CD4-positive, alpha-beta T cell treated with Interleukin-21 for 1 hour (primary cell): Measurements from ENCODE around the gene DHX40.
"Not testable (repeated sequence)": the region's sequence is repeated elsewhere in the genome, so short reads cannot be mapped to it uniquely, and the experiment has no call there.

Experiments
- DNase-seq: peaks from one replicate; pipeline ENCODE4 v3.0.0-alpha.2; 2020

Gene DHX40

DNA sequence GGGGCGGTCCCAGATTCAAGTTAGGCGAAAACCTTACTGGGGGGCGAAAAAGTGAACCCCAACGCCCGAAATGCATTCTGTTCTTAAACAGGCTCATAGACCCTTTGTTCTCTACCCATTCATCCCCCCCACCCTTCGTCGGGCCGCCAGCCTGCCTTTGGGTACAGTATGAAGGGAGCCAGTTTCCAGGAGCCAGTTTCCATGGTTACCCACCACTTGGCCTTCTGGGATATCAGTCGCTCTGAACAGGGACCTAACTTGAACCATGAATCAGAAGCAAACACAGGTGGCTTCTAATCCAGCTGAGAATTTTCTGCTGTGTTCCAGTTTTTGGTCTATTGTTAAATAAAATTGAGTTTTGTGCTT is 532 bp downstream of the DHX40 start:
- DNase-seq: peak; percentile 76

DNA sequence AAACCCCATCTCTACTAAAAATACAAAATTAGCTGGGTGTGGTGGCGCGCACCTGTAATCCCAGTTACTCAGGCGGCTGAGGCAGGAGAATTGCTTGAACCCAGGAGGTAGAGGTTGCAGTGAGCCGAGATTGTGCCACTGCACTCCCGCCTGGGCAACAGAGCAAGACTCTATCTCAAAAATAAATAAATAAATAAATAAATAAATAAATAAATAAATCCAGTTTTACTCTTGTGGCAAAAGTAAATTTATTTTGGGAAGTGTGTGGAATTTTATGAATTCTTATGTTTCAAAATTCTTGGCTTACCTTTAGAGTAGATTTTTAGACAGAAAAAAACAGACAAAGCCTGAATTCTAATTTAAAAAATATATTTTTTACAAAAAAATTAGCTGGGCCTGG is 3.7 kb downstream of the DHX40 start:
- DNase-seq: not testable (repeated sequence)

DNA sequence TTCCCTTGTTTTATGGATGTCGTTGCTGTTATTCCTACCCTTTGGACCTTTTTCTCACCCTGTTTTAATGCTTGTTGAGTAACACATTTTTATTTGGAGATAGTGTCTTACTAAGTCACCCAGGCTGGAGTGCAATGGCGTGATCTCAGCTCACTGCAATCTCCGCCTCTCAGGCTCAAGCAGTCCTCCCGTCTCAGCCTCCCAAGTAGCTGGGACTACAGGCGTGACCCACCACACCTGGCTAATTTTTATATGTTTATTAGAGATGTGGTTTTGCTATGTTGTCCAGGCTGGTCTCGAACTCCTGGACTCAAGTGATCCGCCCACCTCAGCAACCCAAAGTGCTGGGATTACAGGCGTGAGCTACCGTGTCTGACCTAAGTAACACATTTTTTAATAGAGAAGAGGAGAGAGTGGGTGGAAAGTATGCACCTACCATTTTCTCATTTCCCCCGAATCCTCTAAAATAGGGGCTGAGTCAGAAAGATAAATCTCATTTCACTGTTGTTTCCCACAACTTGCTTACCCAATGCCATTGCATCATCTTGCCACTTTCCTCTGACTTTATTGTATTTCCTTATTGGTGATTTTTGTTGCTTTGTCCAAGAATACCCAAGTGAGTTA is 7.0 kb downstream of the DHX40 start:
- no peak for DNase-seq

DNA sequence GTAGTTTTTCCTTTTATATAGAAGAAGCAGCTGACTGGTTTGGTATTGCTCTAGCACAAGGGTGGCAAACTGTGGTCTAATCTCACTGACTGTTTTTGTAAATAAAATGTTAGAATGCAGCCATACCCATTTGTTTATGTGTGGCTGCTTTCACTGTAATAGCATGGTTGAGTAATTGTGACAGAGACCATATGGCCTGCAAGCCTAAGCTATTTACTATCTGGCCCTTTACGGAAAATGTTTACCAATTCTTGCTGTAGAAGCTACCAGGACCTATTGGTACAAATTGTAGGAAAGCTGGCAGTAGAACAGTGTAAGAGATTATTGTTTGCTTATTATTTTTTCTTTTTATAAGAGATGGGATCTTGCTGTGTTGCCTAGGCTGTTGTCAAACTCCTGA is 18.8 kb downstream of the DHX40 start:
- DNase-seq: not testable (repeated sequence)

DNA sequence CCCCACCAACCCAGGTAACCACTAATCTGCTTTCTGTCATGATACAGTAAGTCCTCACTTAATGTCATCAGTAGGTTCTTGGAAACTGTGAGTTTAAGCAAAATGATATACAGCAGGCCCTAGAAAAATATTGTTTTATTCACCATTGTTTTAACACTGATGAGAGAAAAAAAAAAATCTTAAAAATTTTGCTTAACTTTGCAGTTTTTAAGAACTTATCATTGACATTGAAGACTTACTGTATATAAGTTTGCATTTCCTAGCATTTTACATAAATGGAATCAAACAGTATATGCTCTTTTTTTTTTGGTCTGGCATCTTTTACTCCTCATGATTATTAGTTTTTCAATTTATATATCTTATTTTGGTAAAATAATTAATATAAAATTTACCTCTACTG is 34.8 kb downstream of the DHX40 start:
- DNase-seq: no peak

DNA sequence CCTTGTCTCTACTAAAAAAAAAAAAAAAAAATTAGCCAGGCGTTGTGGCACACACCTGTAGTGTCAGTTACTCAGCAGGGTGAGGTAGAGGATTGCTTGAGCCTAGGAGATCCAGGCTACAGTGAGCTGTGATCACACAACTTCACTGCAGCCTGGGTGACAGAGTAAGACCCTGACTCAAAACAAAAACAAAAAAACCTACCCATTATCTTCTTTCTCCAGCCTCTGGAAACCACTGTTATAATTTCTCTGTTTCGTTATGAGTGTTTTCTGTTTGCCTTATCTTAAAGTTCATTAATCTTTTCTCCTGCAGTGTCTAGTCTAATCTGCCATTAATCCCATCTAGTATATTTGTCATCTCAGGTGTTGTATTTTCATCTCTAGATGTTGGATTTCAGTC is 35.7 kb downstream of the DHX40 start:
- DNase-seq: no peak

GRCh38 chr17:59607061-59607460 is 41.7 kb downstream of the DHX40 start:
- DNase-seq: no peak

- DNase-seq: peak; percentile 30
These were observed 42.5 kb downstream of the DHX40 start for GRCh38 chr17:59607817-59608403.

- no peak for DNase-seq
These were observed 46.1 kb downstream of the DHX40 start for GRCh38 chr17:59611503-59611902.

DNA sequence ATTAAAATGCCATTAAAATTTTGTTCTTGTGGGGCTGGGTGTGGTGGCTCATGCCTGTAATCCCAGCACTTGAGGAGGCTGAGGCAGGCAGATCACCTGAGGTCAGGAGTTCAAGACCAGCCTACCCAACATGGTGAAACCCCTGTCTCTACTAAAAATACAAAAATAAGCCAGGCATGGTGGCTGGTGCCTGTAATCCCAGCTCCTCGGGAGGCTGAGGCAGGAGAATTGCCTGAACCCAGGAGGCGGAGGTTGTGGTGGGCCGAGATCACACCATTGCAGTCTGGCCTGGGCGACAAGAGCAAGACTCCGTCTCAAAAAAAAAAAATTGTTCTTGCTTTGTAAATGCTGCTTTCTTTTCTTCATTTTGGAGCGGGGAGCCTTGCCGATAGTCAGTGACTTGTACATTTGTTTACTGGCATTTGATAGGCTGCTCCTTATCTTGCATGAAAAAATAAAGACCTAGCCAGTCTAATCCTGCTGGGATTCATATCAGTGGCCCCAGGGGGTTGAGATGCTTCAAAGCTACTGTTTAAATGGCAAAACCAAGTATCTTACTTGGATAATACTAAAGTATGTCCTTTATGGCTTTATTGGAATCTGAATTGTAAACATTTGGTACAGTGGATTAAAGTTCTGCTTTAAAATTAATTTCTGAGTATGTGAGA is 51.0 kb downstream of the DHX40 start:
- no peak for DNase-seq

GRCh38 chr17:59617156-59617732 is 51.8 kb downstream of the DHX40 start:
- no peak for DNase-seq

DNA sequence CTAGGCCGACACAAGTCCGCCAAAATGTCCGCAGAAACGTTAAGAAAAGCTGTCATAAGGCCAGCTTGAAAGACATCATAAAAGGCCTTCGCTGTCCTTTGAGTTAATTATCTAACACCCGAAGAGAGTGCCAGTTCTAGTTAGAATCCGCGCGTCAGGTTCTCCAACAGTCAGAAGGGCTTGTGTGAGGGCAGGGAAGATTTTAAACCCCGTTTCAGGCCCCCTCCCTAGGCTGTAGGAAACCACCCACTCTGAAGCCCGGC is 53.6 kb downstream of the DHX40 start:
- no peak for DNase-seq

DNA sequence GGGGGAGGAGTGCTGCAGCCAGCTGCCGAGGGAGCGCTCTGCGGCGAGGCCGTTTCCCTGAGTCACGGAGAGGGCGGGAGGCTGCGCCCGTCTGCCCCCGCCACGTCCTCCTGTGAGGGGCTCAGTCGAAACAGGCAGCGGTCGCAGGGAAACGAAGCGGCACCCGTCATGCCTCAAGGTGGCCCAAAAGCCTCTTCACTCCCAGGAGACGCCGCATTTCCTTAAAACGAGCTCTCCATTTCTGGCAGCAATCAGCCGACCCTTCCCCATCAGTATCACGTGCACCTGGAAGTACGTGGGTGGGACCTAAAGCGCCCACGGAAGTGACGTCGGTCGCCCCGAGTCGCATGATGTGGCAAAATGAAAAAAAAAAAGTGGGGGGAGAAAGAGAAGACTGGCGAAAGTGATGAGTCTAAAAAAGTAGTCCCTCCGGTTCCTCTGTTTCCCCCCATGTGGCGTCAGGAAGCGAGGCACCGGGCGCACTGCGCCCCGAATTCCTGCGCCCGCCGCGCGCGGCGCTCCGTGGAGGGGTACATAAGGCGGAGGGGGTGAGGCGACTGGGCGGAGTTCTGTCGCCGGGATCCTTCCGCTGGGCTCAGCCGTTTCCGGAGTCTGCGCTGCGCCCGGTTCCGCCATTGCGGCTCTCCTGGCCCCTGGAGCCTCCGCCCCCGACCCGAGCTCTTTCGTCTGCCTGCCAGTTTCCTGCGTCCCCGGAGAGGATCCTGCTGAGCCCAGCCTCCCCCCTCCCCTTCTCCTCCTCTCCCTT is 54.1 kb downstream of the DHX40 start, which contains the start of gene CLTC:
Gene CLTC, plus strand, starts transcription at position 598 of the 766 bp plus-strand sequence. CDS start 237 bp downstream, outside the sequence.
- peak; percentile 93 for DNase-seq

DNA sequence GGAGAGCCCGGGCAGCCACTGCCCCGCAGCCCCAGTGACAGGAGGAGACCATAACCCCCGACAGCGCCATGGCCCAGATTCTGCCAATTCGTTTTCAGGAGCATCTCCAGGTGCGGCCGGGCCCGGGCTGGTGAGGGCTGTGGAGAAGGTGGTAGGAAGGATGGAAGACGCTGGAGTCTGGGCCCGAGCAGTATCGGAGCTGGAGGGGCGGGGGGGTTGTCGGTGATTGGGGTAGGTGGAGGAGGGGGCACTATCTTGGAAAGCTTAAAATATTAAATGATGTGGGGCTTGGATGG is 54.6 kb downstream of the DHX40 start:
- DNase-seq: no peak

GRCh38 chr17:59620518-59621259 is 55.3 kb downstream of the DHX40 start:
- peak; percentile 66 for DNase-seq

GRCh38 chr17:59621771-59622170 is 56.4 kb downstream of the DHX40 start:
- DNase-seq: no peak

GRCh38 chr17:59623151-59623550 is 57.7 kb downstream of the DHX40 start:
- DNase-seq: no peak

GRCh38 chr17:59626756-59627155 is 61.3 kb downstream of the DHX40 start:
- DNase-seq: no peak

DNA sequence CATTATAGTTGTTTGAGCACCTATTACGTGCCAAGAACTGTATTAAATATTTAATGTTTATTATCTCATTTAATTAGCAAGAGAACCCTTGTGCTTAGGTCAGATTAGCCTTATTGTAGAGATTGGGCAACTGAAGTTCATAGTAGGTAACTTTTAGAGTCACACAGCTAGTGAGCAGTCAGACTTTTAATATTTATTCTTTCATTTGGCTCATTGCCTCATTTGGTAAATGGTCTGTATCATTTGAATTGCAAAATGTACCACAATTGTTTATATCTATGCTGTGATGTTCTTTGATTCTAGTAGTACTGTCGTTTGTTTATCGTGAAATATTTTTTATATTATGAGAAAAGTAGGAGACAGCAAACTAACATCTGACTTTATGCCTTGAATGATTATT is 61.9 kb downstream of the DHX40 start:
- no peak for DNase-seq

DNA sequence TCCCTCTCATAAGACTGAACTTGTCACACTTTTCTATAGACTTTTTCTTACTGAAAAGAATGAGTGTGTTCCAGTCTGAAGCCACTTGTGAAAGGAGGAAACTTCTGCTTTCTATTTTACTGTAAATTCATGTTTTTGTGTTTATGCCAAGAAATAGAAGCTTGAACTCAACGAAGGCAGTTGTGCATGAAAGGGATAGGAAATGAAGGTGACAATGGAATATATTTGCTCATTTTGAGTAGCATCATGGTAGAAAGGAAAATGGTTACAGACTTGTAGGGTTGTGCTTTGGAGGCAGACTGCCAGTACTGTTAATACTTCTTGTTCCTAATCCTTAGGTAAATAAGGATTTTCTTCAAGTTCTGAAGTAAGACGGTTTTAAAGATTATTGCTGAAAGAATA is 62.4 kb downstream of the DHX40 start:
- DNase-seq: no peak

DNA sequence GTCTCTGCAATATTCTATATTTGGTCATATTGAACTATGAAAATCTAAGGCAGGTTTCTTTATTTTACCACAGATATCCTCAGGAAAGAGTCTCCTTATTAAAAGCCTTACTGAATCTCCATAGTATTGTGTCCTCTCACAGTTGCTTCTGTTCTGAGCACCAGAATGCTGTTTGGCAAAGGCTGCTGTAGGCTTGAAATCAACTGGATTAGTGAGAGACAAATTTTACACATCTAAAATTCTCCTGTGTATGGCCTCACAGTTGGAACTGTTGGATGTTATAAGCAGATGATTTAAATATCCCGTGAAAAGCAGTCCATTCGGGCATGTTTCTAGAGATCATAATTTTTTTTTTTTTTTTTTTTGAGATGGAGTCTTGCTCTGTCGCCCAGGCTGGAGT is 63.8 kb downstream of the DHX40 start:
- no peak for DNase-seq

GRCh38 chr17:59631276-59631675 is 65.9 kb downstream of the DHX40 start:
- no peak for DNase-seq

GRCh38 chr17:59632398-59632797 is 67.0 kb downstream of the DHX40 start:
- no peak for DNase-seq
